ENCODE data around the gene PPP1R16B.
"Not testable (repeated sequence)": the region's sequence is repeated elsewhere in the genome, so short reads cannot be mapped to it uniquely, and the experiment has no call there.

Gene PPP1R16B

DNA sequence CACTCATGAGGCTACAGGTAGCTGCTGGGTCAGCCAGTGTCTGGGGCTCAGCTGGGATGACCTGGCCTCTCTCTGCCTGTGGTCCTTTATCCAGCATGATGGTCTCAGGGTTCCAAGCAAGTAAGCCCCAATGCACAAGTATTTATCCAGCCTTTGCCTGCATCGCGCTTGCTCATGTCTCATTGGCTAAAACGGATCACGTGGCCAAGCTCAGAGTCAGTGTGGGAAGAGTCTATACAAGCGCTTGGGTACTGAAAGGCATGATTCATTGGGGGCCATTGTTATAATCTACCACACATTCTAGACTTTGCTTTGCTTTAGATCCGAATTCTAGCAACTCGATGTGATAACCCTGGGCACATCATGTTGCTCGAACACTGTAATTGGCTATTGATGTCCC is 48.3 kb downstream of the PPP1R16B start:
- no peak for DNase-seq (ENCODE audit: low read depth, low spot score)

DNA sequence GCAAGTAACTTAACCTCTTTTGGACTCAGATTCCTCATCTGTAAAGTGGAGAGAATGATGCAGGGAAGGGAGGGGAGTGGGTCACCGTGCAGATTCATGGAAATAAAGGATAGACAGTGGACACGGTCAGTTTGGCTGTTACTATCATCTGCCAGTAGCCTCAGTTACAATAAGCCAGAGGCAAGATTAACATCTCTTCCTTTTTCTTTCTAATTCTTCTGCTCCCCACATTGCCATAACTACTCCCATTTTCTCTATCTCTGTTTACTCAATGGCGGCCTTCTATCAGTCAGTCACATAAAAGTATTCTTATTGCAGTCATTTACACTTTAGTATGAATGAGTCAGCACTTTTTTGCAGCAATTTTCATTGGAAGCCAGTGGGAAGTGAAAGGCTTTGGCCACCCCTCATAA is 49.2 kb downstream of the PPP1R16B start:
- no peak for DNase-seq (ENCODE audit: low read depth, low spot score)

DNA sequence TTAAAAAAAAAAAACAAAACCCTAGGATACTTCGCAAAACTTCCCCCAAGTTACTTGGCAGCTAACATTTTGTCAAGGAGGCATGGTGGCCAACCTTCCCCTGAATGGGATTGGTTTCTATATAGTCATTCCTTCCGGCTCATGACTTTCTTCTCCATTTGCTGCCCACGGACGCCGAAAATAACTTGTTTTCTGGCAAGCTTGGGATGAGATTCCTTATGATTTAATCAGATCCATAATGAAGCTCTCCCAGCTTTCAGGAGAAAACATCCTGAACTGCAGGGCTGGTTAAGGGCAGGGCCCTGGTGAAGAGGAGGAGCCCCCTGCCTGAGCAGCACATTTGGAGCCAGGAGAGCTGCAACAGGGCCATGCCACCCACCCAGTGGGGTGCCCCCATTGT is 49.9 kb downstream of the PPP1R16B start:
- peak; percentile 27 for DNase-seq (ENCODE audit: low read depth, low spot score)

DNA sequence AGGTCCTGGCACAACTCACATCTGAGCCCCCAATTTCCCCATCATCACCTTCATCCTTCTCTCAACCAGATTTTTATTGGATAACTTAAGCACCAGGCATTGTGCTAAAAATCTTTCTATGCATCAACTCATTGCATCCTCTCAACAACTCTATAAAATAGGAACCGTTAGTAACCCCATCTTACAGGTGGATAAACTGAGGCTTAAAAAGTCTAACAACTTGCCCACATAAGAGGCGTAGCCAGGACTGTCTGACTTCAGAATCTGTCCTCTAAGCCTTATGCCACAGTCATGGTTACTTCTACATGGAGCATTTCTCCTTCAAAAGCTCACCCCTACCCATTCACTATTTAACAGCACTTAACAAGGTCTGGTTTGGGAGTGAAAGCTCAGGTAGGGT is 51.1 kb downstream of the PPP1R16B start:
- no peak for DNase-seq (ENCODE audit: low read depth, low spot score)

DNA sequence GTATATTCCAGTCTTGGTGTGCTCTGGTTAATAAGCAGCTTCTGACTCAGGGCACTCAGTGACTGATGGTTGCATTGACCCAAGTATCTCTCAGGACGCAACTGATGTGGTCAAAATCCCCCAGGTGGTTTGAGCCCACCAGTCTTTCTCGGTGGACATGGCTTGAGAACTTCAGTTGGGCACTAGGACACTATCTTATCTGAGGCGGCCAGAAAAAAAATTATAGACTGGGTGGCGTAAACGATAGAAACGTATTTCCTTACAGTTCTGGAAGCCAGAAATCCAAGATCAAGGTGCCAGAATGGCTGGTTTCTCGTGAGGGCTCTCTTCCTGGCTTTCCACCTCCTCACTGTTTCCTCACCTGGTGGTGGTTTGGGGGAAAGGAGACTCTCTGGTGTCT is 52.2 kb downstream of the PPP1R16B start:
- no peak for DNase-seq (ENCODE audit: low read depth, low spot score)

DNA sequence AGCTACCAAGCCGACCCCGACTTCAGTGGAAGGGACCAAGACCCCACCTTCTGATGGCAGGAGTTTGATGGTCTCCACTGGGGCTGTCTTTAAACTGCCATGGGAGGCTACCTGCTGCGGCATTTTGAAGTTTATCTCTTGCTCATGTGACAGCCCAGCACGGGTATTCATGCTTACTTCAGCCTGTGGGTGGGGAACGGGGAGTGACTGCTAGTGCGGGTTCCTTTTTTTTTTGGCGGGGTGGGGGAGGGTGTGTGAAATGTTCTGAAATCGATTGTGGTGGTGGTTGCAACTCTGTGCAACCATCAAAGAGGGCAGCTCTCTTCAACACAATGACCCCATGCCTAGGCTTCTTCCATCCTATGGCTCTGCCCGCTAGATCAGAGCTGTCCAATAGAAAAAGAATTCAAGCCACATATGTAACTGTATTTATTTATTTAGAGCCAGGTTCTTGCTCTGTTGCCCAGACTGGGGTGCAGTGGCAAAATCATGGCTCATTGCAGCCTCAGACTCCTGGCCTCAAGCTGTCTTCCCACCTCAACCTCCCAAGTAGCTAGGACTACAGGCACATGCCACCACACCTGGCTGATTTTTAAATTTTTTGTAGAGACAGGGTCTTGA is 53.7 kb downstream of the PPP1R16B start:
- DNase-seq (ENCODE audit: low read depth, low spot score), result no peak

DNA sequence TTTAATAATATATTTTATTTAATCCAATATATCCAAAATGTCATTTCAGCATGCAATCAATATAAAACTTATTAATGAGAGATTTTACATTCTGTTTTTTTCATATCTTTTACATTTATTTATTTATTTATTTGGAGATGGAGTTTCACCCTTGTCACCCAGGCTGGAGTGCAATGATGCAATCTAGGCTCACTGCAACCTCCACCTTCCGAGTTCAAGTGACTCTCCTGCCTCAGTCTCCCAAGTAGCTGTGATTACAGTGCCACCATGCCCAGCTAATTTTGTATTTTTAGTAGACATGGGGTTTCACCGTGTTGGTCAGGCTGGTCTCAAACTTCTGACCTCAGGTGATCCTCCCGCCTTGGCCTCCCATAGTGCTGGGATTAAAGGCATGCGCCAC is 54.4 kb downstream of the PPP1R16B start:
- not testable (repeated sequence) for DNase-seq (ENCODE audit: low read depth, low spot score)

DNA sequence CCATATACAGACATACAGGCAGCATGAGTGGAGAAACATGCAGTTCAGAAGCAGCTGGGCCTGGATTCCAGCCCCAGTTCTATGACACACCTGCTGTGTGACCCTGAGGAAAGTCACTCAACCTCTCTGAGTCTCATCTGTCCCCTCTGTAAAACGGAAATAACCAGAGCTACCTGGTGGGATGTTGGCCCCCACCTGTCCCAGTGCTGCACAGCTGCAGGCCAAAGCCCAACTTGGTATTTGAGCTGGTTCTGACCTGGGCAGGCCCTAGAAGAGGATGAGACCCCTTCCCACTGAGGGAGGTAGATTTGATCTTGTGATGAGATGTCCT is 55.5 kb downstream of the PPP1R16B start:
- no peak for DNase-seq (ENCODE audit: low read depth, low spot score)

DNA sequence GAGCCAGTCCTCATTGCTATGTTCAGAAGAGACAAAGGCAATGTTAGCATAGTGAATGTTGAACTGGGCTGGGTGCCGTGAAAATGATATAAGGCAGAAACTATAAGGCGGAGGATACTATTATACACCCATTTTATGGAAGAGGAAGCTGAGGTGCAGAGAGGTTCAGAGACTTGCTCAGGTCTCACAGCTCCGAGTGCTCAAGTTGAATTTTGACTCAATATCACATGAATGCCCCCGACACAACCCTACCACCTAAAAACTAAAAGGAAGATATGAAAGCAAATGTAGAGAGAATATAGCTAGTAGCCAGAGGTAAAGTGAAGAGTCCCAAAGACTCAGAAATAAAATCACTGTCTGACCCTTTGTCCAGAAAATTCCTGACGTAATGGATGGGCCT is 56.7 kb downstream of the PPP1R16B start:
- no peak for DNase-seq (ENCODE audit: low read depth, low spot score)

DNA sequence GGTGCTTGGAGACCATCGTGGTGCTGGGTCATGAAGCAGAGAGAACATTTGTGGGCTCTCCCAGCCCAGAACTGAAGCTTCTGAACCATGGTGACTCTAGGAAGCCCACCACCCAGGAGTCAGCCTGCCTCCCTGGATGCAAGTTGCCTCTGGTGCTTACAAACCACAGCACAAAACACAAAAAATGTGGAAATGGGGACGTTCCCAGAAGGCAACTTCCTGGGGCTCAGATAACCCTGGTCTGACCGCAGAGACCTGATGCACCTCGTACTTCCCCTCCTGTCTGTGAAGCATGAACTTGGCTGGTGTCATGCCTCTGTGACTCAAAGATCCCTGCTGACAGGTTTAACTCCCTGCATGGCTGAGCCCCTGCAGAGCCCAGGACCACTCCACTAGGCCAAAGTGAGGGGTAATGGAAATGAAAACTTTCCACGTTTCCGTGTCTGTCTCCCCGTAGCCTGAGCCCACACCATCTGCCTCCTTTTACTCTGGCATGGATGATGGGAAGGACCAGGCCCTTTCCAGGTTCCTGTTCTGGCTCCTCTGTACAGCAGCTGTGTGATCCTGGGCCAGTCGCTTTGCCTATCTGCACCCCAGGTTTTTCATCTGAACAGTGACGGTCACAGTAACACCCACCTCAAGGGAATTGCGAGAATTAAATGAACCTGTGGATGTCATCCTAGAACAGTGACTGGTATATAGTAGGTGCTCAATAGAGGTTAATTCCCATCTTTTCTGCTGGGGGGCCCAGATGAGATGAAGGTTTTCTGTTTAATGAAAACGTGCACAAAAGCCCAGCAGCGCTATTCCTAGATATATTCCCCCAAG is 57.7 kb downstream of the PPP1R16B start:
- DNase-seq (ENCODE audit: low read depth, low spot score), result no peak

DNA sequence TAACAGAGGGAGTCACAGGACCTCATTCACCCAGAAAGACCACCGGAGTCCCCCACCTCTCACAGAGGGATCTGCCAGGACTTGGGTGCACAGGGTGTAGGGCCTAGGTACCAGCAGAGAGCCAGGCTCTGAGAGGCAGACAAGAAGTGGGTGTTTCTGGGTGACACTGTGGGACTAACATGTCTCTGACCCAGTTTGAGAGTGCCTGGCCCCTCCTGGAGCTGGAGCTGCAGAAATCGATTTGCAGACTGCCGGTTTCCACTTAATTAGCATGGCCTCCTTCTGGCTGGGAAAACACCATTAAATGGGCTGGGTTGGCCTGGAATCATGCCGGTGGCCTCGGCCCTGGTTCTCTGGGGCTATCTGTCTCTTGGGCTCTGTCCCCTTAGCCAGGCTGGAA is 59.2 kb downstream of the PPP1R16B start:
- DNase-seq (ENCODE audit: low read depth, low spot score), result no peak

DNA sequence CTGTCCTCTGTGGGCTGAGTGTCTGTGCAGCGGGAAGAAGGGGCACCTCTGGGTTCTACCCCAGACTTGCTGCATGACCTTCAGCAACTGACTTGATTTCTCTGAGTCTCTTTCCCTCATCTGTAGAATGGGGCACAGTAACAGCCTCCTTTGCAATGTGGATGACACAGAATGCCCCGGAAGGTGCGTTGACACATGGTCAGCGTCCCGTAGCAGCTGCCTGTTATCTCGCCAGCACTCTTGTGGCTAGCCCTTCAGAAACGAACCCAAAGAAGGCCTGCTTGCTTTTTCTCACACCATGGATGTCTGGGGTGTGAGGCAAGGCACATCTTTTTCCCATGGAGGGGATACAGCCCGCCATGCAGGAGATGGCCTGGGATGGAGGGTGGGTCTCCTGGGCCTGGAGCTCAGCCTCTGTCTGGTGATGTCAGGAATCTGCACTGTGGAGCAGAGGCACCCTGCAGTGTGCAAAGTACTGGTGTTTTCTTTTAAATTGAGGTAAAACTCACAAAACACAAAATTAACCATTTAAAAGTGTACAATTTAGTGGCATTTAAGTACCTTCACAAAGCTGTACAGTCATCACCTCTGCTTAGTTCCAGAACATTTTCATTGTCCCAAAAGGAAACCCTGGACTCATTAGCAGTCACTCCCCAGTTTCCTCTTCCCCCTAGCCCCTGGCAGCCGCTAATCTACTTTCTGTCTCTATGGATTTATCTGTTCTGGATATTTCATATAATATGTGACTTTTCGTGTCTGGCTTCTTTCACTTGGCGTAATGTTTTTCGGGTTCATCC is 61.0 kb downstream of the PPP1R16B start:
- DNase-seq (ENCODE audit: low read depth, low spot score), result no peak

DNA sequence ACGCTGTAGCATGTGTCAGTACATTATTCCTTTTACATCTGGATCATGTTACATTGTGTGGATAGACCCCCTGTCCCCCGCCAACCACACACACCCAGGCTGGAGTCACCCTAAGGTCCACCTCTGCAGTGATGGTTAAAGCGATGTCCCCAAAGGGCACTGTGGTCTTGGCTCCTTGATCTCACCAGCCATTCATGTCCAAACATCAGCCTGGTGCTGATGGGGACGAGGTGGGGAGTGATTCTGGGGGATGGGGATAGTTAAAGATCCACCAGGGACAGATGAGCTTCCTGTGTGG is 61.5 kb downstream of the PPP1R16B start:
- no peak for DNase-seq (ENCODE audit: low read depth, low spot score)

DNA sequence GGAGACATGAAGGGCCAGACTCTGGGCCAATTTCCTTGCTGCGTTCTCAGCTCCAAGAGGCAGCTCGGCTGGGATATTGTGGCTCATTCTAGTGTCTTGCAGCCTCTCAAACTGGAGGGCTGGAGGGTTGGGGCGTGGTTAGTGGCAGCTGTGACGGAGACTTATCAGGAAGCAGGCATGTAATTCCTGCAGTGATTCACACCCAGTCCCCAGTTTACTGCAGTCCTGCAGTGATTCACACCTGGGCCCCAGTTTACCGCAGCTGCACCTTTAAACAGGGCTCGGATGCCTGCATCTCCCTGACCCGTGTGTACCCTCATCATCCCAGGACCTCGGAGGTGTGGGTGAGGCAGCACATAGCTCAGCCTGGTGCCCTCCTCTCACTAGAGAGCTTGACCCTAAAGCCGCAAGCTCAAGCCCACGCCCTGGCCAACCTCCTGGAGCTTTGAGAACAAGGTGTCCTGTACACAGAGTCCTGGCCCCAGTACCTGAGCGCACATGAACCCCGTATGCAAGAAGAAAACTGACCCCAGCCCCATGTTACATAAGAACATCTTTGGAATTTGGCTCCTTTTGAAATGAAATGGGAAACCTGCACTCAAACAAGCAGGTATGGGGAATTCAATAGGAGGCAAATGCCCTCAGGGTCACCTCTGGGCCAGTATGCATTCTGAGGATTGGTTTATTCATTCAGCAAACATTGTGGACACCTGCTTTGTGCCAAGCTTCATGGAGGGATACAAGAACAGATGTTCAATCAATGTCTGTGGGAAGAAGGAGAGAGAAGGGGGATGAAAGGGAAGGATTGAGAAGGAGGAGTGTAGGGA is 65.4 kb downstream of the PPP1R16B start:
- DNase-seq (ENCODE audit: low read depth, low spot score), result no peak

DNA sequence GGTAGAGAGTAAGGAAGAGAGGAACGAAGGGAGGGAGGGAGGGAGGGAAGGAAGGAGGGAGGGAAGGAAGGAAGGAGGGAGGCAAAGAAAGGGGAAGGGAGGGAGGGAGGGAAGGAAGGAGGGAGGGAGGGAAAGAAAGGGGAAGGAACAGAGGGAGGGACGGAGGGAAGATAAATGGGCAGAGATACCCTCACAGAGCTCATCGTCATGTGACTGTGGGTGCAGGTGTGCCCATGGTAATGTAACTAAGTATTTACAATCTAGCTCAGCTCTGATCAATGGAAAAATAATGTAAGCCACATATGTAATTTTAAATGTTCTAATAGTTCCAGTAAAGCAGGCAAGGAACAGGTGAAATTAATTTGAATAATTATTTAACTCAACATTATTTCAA is 66.1 kb downstream of the PPP1R16B start:
- DNase-seq (ENCODE audit: low read depth, low spot score), result no peak

DNA sequence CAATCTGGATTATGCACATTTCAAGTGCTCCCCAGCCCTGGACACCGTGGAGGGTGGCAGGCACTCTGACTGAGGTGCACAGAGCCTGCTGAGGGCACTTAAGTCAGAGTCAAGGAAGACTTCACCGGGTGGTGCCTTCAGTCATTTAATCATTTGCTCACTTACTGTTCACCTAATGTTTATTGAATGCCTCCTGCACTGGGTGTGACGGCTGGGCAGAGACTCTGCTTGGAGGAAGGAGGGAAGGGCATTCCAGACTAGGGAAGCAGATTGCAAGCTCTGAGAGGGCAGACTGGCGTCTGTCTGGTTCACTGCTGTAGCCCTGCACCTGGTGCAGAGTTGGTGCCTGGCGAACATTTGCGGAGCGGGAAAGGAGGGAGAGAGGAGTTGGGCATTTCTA is 66.5 kb downstream of the PPP1R16B start:
- no peak for DNase-seq (ENCODE audit: low read depth, low spot score)

DNA sequence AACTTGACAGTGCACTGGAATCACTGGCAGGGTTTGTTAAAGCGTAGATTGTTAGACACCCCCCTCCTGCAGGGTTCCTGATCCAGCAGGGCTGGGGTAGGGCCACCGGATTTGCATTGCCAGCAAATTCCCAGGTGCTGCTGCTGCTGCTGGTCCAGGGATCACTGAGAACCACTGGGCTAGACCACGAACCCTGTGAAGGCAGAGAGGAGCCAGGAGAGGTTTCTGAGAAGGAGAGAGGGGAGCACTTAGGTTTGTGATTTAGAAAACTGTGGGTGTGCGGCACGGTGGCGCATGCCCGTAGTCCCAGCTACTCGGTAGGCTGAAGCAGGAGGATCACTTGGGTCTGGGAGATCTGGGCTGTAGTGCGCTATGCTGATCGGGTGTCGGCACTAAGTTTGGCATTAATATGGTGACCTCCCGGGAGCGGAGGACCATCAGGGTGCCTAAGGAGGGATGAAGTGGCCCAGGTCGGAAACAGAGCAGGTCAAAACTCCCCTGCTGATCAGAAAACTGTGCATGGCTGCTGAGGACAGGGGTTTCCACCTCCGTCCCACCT is 67.1 kb downstream of the PPP1R16B start:
- no peak for DNase-seq (ENCODE audit: low read depth, low spot score)

DNA sequence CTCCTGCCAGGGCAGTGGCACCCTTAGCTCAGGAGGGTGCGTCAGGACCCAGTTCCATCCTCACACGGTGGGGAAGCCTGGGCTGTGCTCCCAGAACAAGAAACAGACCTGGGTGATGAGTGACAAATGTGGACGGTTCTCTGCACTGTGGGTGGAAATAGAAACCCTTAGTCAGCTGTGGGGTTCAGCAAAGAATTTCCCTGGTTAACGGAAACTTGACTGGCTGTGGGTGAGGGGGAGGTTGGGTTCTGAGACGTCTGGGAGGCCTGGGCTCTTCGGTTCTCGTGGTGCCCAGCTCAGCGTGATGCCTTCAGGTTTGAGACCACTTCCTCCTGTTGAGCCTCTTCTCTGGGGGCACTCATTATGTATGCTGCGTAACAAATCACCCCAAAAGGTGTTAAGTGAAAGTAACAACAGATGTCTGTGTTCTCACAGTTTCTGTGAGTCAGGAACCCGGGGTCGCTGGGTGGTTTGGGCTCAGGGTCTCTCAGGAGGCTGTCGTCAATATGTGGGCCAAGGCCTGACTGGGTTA is 67.6 kb downstream of the PPP1R16B start:
- DNase-seq (ENCODE audit: low read depth, low spot score), result no peak

DNA sequence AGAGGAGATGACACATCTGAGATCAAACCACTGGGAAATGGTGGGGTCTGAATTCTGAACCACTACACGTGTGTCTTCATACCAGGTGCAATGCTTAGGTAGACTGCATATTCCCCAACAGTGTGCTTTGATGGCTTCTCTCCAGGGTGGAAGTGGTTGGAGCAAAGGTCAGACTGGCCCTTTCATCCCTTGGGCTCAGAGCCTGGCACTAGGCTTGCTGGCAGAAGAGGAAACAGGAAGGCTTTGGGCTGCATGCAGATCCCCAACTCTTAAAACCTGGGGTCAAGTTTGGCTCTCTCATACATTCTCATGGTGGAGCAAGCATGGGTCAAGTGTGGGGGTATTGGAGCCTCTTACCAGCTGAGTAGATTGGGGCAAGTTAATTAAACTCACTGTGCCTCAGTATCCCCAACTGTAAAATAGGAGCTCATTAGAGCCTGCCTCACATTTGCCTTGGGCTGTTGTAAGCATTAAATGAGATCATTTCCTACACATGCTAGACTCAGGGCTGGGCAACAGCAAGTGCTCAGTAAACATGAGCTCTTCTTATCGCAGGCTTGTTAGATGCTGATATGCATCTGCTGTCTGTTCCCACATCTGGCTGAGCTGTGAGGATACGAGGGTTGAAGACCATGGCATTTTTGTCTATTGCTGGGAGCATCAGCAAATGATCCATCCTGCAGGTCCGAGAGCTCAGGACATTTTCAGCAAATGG is 69.1 kb downstream of the PPP1R16B start:
- DNase-seq (ENCODE audit: low read depth, low spot score), result no peak

DNA sequence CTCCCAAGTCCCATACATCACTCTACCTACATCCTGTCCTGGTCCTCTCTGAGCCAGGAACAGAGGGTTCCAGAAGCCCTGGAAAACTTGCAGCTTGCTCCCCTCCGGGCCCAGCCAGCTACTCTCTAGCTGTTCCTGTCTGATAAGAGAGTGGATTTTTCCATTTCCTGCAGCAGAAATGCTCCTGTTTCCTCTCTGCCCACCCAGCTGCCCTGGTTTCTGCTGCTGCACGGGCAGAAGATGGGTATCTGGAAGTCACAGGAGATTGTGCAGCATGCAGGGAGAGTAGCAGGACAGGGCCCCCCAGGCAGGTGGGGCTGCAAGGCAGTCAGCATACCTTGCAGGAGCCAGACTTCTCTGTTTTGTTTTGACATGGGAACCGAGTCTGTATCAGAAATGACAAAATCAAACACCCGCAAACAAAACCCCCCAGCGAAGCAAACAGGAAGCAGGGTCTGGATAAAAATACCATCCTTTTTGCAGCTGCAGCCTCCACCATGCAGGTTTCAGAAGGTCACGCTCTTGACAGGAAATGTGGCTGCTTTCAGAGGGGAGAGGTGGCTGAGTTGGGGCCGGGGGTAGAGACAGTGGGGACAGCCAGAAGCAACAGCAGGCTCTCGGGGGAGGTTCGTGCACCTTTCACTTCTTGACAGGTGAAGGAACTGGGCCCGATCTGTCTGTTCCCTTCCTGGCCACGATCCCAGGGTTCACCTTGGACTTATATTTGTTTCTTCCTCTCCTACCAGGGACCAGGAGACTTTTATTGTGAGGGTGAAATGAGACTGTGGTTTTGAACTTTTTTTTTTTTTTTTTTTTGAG is 69.9 kb downstream of the PPP1R16B start:
- no peak for DNase-seq (ENCODE audit: low read depth, low spot score)
